ENCODE data around the gene PTPRD.
"Not testable (repeated sequence)": the region's sequence is repeated elsewhere in the genome, so short reads cannot be mapped to it uniquely, and the experiment has no call there.

PTPRD gene

GRCh38 chr9:9426454-9426853, 1186.3 kb downstream of the PTPRD start:
- not testable (repeated sequence) for DNase-seq

GRCh38 chr9:9412241-9412640, 1200.6 kb downstream of the PTPRD start:
- DNase-seq, result no peak

- no peak for DNase-seq
These were observed 1202.1 kb downstream of the PTPRD start for GRCh38 chr9:9410736-9411135.

GRCh38 chr9:9399982-9400381, 1212.8 kb downstream of the PTPRD start:
- DNase-seq, result no peak

- no peak for DNase-seq
These were observed 1216.3 kb downstream of the PTPRD start for GRCh38 chr9:9396518-9396917.

- DNase-seq, result no peak
These were observed 1217.3 kb downstream of the PTPRD start for GRCh38 chr9:9395539-9395938.

GRCh38 chr9:9392755-9393154, 1220.0 kb downstream of the PTPRD start:
- DNase-seq, result no peak

GRCh38 chr9:9389904-9390303, 1222.9 kb downstream of the PTPRD start:
- DNase-seq, result no peak

GRCh38 chr9:9387511-9388115, 1225.2 kb downstream of the PTPRD start:
- DNase-seq, result no peak

- DNase-seq, result no peak
These were observed 1250.5 kb downstream of the PTPRD start for GRCh38 chr9:9362332-9362731.

- DNase-seq, result no peak
These were observed 1259.8 kb downstream of the PTPRD start for GRCh38 chr9:9352877-9353481.

GRCh38 chr9:9341203-9341602, 1271.6 kb downstream of the PTPRD start:
- DNase-seq, result no peak

GRCh38 chr9:9337129-9337528, 1275.7 kb downstream of the PTPRD start:
- no peak for DNase-seq

GRCh38 chr9:9326749-9327148, 1286.1 kb downstream of the PTPRD start:
- DNase-seq, result no peak

- DNase-seq, result no peak
These were observed 1293.8 kb downstream of the PTPRD start for GRCh38 chr9:9319007-9319406.

- not testable (repeated sequence) for DNase-seq
These were observed 1302.1 kb downstream of the PTPRD start for GRCh38 chr9:9310743-9311142.

GRCh38 chr9:9305600-9305999, 1307.2 kb downstream of the PTPRD start:
- no peak for DNase-seq

- no peak for DNase-seq
These were observed 1313.7 kb downstream of the PTPRD start for GRCh38 chr9:9299134-9299533.

GRCh38 chr9:9286001-9286400, 1326.8 kb downstream of the PTPRD start:
- DNase-seq, result no peak

GRCh38 chr9:9284201-9284600, 1328.6 kb downstream of the PTPRD start:
- DNase-seq, result no peak

GRCh38 chr9:9283159-9283986, 1329.4 kb downstream of the PTPRD start:
- no peak for DNase-seq

GRCh38 chr9:9275601-9276000, 1337.2 kb downstream of the PTPRD start:
- no peak for DNase-seq

GRCh38 chr9:9257999-9258498, 1354.8 kb downstream of the PTPRD start:
- DNase-seq, result peak; percentile 79

GRCh38 chr9:9246726-9247125, 1366.1 kb downstream of the PTPRD start:
- no peak for DNase-seq
